Prostate gland (tissue), 2 donors: ENCODE results near the gene HAUS8. TPM values are rescaled to one million over a fixed set of nuclear protein-coding genes. Genes with fewer than 3 reads are reported as not detected.

Experiments
- DNase-seq: peaks from one replicate; pipeline ENCODE4 v3.0.0-alpha.2; 2019; ENCODE audit warnings: low spot score
- H3K27ac ChIP-seq, 2 donors: fragments of 200-600 bp; sonication (generic); 2 replicates each; pipeline ENCODE4 v1.5.1; 2017 to 2019
- H3K27me3 ChIP-seq: fragments of 200-600 bp; sonication (generic); replicated peaks from 2 replicates; pipeline ENCODE4 v1.5.1; 2019; ENCODE audit not compliant: insufficient read depth
- H3K36me3 ChIP-seq, 2 donors: fragments of 200-600 bp; sonication (generic); 1 replicate in 1 of 2; 2 replicates in 1 of 2; pipeline versions ENCODE4 v1.5.1 to v1.8.1; 2017 to 2019
- H3K4me1 ChIP-seq: fragments of 200-600 bp; sonication (generic); replicated peaks from 2 replicates; pipeline ENCODE4 v1.5.1; 2019
- H3K4me3 ChIP-seq, 2 donors: fragments of 200-600 bp; sonication (generic); 2 replicates each; pipeline ENCODE4 v1.5.1; 2017 to 2019
- H3K9me3 ChIP-seq: fragments of 200-600 bp; sonication (generic); 2 replicates; pipeline ENCODE4 v1.5.1; 2017
- POLR2A ChIP-seq: fragments of 450-650 bp; IDR thresholded peaks from one replicate; pipeline ENCODE4 v1.6.1; 2016; ENCODE audit warnings: antibody characterized with exemption, mild to moderate bottlenecking
- POLR2AphosphoS5 ChIP-seq: sonication (generic); formaldehyde crosslinking; IDR thresholded peaks from one replicate; pipeline ENCODE4 v1.6.1; 2017; ENCODE audit warnings: antibody characterized with exemption
- WGBS: methylation state at CpG from one replicate; pipeline ENCODE4 v1.1.5; 2018; 5-methylcytosine and 5-hydroxymethylcytosine counted together
- intact Hi-C: fragments of 100-400 bp; cut with DNase I; formaldehyde crosslinking; loops from one replicate; pipeline ENCODE4 v1.14.2; 2022
- total RNA-seq, 2 donors: library from RNA; depleted of rRNA; stranded (reverse); fragments of >200 nt; gene quantifications; one replicate each; pipeline ENCODE4 v1.1.0, GENCODE V29; 2016
- TF ChIP-seq, protein P1 (sequence below), 4 experiments: fragments of 200-600 bp in 2 of 4; fragments of 450-650 bp in 2 of 4; sonication (generic) in 2 of 4; IDR thresholded peaks; 1 replicate in 3 of 4; 2 replicates in 1 of 4; pipeline ENCODE4 v1.5.1; 2016 to 2019; ENCODE audit warnings: antibody characterized with exemption in 4 of 4, mild to moderate bottlenecking in 2 of 4, moderate library complexity in 2 of 4

Gene HAUS8
- total RNA-seq, 2 donors from 2014 or later = 6.5 to 15.3 TPM

DNA sequence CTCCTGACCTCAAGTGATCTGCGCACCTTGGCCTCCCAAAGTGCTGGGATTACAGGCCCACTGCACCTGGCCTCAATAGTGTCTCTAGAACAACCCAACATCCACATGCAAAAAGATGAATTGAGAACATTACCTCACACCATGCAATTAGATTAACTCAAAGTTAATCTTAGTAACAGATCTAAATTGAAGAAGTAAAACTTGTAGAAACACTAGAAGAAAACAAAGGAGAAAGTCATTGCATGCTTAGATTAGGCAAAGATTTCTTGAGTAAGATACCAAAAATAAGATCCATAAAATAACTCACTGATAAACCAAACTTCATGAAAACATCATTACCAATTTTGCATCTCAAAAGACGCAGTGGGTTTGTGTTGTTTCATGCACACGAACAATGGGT is 51.4 kb downstream of the HAUS8 start:
- Histone ChIP-seq H3K27me3 (no peaks in the 10 kb centered on the region), H3K4me3 (no peak overlapping the region), H3K36me3 (no peaks in the 10 kb centered on the region), H3K4me1 (no peaks in the 10 kb centered on the region), H3K27ac (no peak overlapping the region), H3K9me3 (no peaks in the 10 kb centered on the region)
- DNase-seq = no peak
- intact Hi-C loops = no loop called here
- WGBS = 98% methylated on average over 3 of the region's 3 CpGs
- TF ChIP-seq, protein P1, sequence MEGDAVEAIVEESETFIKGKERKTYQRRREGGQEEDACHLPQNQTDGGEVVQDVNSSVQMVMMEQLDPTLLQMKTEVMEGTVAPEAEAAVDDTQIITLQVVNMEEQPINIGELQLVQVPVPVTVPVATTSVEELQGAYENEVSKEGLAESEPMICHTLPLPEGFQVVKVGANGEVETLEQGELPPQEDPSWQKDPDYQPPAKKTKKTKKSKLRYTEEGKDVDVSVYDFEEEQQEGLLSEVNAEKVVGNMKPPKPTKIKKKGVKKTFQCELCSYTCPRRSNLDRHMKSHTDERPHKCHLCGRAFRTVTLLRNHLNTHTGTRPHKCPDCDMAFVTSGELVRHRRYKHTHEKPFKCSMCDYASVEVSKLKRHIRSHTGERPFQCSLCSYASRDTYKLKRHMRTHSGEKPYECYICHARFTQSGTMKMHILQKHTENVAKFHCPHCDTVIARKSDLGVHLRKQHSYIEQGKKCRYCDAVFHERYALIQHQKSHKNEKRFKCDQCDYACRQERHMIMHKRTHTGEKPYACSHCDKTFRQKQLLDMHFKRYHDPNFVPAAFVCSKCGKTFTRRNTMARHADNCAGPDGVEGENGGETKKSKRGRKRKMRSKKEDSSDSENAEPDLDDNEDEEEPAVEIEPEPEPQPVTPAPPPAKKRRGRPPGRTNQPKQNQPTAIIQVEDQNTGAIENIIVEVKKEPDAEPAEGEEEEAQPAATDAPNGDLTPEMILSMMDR (IDR thresholded peaks at IDR 0.05) = no peak
- no peak for TF ChIP-seq POLR2A
- no peak for TF ChIP-seq POLR2AphosphoS5

DNA sequence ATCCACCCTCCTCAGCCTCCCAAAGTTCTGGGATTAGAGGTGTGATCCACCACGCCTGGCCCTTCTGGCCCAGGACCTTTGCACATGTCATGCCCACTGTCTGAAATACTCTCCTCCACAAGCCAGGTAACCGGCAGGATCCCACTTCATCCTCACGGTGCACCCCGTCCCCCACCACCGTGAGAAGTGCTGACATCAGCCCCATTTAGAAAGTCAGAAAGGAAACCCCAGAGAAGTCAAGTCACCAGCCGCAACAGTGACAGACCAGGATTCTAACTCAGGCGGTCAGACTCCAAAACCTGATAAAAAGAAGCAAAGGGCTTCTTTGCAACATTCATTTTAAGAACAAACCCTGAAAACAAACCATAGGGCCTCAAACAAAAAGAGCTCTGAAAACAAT is 52.5 kb downstream of the HAUS8 start:
- H3K27me3 ChIP-seq = no peaks in the 10 kb centered on the region
- 96% methylated on average over 7 of the region's 7 CpGs for WGBS
- H3K9me3 ChIP-seq = no peaks in the 10 kb centered on the region
- H3K36me3 ChIP-seq = no peaks in the 10 kb centered on the region
- TF ChIP-seq POLR2A (no peak), POLR2AphosphoS5 (no peak)
- TF ChIP-seq, protein P1 (IDR thresholded peaks at IDR 0.05) = no peak
- no peaks in the 10 kb centered on the region for H3K4me1 ChIP-seq
- intact Hi-C loops = no loop called here
- H3K27ac ChIP-seq = no peak overlapping the region
- no peak overlapping the region for H3K4me3 ChIP-seq
- DNase-seq = no peak

DNA sequence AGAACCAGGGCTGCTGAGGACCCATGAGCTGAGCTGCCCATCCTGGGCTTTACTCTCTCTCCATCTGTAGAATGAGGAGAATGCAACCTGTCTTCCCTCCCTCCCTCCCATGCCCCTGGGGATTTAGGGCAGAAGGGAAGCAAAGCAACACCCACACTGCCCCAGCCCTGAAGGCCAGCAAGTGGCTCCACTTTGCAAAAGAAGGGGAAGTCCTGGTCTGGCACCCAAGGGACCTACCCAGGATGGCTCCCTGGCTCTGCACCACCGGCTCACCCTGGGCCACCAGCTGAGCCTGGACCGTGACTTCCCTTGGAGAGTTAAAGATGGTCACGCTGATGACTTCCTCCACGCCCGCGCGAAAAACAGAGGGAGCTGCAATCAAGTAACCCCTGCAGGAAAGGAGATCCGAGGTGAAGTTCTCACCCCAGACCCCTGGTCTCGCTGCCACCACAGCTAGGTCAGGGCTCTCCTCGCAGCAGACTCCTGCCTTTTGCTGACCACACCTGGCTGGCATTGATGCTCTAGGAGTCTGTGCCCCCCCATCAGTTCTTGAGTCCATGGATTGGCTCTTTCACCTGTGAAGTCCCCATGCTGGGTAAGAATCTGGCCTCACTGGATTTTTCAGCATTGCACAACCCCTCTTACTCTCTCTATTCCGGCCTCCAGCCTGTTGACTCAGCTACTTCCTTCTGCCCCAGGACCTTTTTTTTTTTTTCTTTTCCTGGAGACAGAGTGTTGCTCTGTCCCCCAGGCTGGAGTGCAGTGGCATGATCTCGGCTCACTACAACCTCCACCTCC is 53.3 kb downstream of the HAUS8 start:
- no peak overlapping the region for H3K27ac ChIP-seq
- no peaks in the 10 kb centered on the region for H3K9me3 ChIP-seq
- no peaks in the 10 kb centered on the region for H3K27me3 ChIP-seq
- peak; percentile 41 for DNase-seq
- intact Hi-C loops = no loop called here
- no peaks in the 10 kb centered on the region for H3K36me3 ChIP-seq
- TF ChIP-seq, protein P1 (IDR thresholded peaks at IDR 0.05) = no peak
- peak; percentile 49 for TF ChIP-seq POLR2AphosphoS5
- no peak overlapping the region for H3K4me3 ChIP-seq
- no peaks in the 10 kb centered on the region for H3K4me1 ChIP-seq
- WGBS = 88% methylated on average over 12 of the region's 12 CpGs

DNA sequence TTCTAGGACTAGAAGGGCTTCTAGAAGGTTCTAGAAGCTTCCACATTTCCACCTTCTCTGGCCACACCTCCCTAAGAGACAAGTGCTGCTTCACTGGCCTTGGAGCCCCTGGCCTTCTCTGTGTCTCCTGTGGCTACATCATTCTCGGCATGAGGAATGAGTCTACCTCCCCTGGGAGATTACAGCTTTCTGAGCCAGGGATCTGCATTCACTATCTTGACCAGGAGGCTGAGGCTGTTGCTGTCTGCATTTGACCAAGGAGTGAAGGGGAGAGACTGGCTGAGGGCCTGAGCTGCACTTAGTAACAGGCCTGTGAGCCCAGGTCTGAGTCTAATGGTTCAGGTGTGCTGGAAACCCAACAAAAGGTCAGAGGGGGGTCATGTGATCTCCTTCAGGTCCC is 53.9 kb downstream of the HAUS8 start:
- TF ChIP-seq POLR2AphosphoS5 (no peak), POLR2A (no peak)
- TF ChIP-seq, protein P1 (IDR thresholded peaks at IDR 0.05) = no peak

DNA sequence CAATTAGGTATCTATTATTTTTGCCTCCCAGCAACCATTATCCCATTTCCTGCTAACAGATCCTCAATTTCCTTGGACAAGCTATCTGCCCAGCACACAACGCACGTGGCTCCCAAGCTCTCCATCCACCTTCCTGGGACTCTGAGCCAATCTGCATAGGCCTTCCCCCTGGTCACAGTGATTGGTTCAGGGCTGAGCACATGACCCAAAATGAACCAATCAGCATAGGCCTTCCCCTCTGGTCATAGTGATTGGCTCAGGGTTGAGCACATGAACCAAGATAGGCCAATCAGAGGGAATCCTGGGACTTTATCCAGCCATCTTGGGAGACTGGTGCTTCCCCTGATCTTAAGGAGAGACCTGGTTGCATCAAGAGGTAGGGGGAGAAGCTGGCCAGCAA is 54.4 kb downstream of the HAUS8 start:
- WGBS = 94% methylated on average over 2 of the region's 2 CpGs
- no peak for DNase-seq

More for the DNA sequence above, 53.9 kb downstream of the HAUS8 start:
- no peak for DNase-seq
- H3K4me3 ChIP-seq = no peak overlapping the region
- no peaks in the 10 kb centered on the region for H3K27me3 ChIP-seq
- 100% methylated on average over 1 of the region's 1 CpG for WGBS
- H3K4me1 ChIP-seq = no peaks in the 10 kb centered on the region
- no peaks in the 10 kb centered on the region for H3K9me3 ChIP-seq
- no peak overlapping the region for H3K27ac ChIP-seq
- intact Hi-C loops = no loop called here
- H3K36me3 ChIP-seq = no peaks in the 10 kb centered on the region

More for the DNA sequence above, 54.4 kb downstream of the HAUS8 start:
- H3K9me3 ChIP-seq = no peaks in the 10 kb centered on the region
- TF ChIP-seq POLR2A (no peak), POLR2AphosphoS5 (no peak)
- TF ChIP-seq, protein P1 (IDR thresholded peaks at IDR 0.05) = no peak
- H3K4me3 ChIP-seq = no peak overlapping the region
- no peaks in the 10 kb centered on the region for H3K36me3 ChIP-seq
- H3K27me3 ChIP-seq = no peaks in the 10 kb centered on the region
- intact Hi-C loops = no loop called here
- no peaks in the 10 kb centered on the region for H3K4me1 ChIP-seq
- no peak overlapping the region for H3K27ac ChIP-seq
